ENCODE measurements around the gene RFTN1.

Gene RFTN1

DNA sequence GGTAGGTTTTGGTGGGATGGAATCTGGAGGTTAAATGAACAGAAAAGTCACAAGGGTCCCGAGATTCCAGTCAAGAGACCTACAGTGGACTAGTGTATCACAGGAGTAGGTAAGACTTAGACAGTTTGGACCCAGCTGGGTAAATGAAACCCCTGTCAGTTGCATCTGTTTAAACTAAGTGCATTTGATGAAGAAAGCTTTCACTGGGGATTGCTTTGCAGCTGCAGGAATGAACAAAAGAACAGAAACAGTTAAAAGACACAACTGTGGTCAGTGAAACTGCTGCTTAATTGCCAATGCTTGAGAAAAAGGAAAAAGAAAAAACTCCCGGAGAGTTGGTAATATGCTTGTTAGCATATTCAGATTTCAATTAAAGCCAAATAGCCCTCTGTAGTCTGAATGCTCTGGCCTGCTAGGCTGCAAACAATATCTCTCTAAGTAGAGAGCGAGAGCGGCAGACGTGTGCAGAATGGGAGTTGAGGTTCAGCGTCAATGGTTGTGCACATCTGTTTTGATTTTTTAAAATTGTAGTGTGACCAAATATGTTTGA is 211.3 kb downstream of the RFTN1 start:
- DNase-seq (ENCODE audit: low read depth), result no peak

DNA sequence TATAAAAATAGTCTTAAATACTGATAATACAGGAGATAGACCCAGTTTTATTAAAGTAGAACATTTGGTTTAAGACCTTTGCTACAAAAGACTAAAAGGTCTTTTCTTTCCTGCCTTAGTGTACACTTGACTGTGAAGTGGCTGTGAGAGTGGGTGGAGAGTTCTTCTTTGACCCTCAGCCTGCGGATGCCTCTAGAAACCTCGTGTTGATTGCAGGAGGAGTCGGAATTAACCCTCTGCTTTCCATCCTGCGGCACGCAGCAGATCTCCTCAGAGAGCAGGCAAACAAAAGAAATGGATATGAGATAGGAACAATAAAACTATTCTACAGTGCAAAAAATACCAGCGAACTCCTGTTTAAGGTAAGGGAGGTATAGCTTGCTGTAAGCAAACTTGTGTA is 212.0 kb downstream of the RFTN1 start:
- DNase-seq (ENCODE audit: low read depth), result no peak

DNA sequence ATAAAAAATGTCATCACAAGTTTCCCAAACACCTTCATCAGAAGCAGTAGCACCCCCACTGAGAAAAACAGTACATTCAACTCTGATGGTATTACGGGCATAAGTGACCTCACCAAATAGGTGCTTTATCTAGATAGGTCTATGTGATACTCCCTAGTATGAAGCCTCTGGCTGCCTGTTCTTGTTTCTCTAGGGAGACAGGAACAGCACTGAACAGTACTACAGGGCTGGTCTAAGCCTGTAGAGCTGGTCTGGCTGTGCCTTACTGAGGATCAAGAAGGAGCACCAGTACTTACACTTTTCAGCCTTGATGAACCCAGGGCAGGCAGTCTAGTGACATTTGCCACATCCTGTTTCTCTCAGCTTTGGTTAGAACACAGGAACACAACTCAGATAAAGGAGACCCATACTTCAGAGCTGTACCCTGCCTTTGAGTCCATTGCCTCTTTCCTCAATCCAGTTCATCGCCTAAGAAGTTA is 212.6 kb downstream of the RFTN1 start:
- no peak for DNase-seq (ENCODE audit: low read depth)

DNA sequence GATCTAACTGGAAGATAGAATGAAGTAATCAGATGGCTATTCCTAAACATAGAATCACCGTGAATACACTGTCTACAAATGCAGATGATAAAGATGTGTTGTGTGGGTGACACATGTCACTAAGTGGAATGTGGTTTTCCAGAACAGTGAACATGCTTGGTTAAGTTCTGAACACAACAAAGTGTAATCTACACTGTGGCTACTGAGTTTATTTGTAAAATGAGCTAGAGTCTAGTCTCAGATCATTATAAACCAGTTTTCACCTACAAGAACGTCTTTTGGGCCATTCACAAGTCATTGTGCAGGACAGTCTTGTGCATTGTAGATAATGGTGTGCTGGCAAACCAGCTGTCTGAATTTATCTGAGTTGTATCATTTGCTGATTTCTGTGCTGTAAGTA is 213.2 kb downstream of the RFTN1 start:
- DNase-seq (ENCODE audit: low read depth), result no peak

DNA sequence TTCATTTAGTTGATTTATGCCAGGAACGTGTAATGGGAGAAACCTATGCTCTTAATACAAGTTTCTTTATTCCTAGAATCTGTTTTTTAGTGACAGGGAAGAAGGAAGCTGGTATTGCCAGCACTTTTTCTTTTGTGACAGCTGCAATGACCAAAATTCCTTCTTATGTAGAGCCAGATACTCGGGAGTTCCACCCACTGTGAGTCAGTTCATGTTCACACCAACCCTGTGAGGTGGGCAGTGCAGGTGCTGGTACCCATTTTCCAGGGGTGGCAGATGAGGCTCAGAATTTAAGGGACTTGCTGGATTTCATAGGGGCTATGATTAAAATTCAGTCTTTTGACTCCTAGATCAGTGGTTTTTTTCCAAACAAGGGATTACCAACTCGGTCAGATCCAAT is 213.8 kb downstream of the RFTN1 start:
- no peak for DNase-seq (ENCODE audit: low read depth)

DNA sequence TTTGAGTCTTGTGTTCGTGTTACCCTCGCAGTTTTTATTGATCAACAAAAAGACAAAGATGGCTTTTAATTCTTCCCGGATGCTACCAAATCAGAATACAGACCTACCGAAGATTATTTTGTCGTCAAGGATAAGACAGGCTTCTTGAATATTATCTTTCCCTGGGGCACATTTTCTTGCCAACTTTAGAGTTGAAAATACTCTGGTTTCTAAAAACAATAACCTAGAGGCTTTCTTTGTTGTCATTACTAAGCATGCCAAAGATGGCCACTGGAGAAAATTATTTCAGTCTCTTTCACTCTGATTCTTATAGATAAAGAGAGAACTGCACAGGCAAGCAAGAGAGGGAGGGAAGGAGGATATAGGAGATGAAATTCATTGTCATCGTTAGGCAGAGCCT is 214.6 kb downstream of the RFTN1 start:
- no peak for DNase-seq (ENCODE audit: low read depth)

DNA sequence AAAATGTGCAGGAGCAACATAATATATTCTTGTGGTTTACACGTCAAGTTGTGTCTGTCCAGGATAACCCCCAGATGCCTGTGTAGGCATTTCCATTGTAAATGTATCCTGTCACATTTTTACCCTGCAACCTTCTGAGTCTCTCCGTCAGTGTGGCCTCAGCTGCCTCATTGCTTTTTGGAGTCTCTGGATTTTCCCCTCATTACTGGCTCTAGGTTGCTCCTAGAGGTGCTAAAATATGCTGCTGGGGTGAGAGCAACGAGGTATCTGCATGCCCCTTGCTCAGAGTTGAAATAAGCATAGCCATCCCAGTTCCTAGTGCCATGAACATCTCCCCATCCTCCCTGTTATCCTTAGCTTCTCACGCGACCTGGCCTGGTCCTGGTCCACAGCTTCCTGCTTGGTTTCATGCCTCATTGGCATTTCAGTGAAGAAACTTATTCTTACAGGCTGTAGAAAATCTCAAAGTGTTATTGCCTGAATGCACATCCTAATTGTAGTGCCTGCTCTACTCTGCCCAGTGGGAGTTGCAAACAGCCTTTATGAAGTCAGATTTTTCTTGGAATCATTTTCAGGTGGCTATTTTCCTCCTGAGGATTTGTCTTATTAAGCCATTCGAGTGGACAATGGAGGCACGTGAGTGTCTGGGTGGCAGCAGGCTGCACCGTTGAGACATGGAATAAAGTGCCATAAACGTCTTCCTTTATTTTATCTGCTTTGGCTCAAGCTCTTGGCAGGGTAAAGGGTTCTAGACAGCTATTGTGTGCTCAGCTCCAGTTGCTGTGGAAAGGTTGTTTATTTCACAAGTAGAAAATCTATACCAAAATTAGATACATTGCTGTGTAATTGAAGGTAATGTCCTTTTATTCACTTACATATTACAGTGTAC is 215.3 kb downstream of the RFTN1 start:
- no peak for DNase-seq (ENCODE audit: low read depth)

DNA sequence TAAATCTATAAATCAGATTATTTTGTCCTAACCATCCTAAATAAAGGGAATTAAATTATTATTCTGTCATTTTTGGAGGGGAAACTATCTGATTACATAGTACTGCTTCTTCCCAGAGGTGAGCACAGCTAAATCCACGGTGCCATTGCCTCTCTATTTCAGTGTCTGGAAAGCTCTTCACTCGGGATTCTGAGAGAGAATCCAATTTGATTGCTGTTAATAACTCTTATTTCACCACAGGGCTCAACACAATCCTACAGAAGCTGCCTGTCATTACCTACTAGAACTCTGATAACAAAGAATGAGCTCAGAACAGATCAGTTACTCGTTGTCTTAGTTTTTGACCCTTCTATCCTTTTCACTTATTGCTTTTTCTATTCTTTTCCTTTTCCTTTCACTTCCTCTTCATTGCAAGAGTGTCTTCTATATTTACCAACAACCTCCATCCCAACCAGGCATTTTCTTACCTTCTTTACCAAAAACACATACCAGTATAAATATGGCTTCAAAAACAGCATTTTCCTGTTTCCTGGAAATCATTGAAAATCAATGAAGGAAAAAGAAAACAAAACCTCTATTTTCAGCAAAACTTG is 218.1 kb downstream of the RFTN1 start:
- DNase-seq (ENCODE audit: low read depth), result no peak

DNA sequence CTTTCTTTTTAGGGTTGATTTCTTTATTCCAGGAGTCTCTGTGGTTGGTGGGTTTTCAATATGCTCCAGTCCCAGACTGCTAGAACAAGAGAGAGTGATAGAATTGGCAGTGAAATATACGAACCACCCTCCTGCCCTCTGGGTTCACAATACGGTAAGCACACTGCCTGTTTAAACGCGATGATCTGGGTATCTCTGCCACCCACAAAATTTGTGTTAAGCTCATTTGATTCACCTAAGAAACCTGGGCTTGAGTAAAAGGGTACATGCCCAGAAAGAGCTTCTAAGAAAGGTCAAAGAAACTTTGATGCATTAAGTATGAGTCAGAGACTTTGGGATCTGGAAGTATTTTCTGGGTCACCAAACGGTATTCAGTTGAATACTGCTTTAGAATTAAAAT is 218.7 kb downstream of the RFTN1 start:
- DNase-seq (ENCODE audit: low read depth), result no peak

DNA sequence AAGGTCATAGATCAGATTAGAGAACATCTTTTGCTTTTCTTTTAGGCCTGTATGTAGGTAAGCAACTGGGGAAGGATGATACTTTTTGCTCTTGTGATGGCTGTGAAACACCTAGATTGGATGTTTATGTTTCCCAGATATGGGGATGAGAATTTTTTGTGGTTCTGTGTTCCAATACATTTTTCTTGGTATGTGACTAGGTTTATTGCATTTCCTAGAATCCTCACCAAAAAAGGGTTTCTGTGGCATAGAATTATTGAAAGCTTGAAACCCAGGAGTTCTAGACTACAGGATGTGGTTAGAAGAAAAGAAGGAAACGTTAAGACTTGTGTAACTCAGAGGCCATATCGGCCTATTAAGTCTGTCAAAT is 222.7 kb downstream of the RFTN1 start:
- DNase-seq (ENCODE audit: low read depth), result no peak

DNA sequence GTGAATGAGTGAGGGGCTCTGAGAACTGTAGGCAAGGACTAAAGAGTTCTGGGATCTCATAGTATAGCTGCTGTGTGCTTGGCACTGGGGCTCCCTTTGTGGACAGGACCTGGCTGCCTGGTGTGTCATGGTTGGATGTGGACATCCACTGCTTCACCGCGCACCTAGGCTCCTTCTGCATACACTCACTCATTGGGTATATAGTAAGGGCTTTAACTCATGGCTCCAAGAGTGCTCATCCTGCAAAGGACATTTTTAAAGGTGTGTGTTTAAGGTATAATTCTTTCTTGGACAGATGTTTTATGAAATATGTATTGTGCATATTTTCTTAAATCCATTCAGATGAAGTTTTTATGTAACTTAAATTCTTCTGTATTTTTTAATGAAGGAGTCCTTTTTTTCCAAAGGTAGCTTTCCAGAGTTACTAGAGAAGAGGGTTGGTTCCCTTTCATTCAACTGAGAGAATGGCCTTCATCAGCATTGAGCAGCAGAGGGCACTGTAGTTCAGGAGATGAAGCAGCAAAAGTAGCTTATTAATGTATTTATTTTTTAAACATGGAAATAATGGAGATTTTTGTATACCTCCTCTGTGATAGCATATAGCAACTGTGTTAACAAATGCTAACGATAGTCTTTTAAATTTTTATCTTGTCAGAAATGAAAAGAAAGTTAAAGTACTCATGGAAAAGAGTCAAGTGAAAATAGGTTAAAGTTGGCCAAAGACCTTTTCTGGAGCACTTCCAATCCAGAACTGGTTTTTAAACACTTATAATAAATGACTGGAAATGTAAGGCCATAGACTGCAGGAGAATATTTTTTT is 223.3 kb downstream of the RFTN1 start:
- peak; percentile 31 for DNase-seq (ENCODE audit: low read depth)

DNA sequence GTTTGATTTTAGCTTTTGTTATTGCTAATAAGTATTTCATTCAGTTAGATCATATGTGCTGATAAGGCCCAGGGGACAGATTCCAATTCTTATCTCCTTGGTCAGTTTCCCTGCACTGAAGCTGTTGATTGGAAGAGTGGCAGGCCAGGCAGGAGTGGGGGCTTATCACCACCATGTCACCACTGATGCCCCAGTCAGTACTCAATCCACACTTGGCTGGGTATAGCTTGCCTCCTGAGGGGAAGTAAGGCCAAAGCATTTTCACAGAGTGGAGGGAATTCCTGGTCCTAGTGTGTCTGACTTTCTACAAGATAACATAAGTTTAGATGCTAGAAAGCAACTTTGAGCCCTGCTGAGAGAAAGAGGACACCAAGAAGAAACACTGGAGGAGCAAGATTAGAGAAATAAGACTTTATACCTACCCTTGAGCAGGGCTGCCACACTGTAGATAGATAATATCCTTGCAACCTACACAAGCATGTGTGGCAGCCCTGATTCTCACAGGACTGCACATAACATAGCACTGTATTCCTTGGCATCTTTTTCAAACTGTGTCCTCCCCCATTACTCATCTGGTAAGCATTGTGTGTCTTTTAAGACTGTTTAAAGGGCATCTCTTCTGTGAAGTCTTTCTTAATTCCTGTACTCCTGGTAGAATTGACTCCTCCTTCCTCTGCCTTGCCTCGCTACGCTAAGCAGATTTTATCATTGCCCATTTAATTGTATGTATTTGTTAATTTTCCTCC is 224.2 kb downstream of the RFTN1 start:
- DNase-seq (ENCODE audit: low read depth), result no peak

DNA sequence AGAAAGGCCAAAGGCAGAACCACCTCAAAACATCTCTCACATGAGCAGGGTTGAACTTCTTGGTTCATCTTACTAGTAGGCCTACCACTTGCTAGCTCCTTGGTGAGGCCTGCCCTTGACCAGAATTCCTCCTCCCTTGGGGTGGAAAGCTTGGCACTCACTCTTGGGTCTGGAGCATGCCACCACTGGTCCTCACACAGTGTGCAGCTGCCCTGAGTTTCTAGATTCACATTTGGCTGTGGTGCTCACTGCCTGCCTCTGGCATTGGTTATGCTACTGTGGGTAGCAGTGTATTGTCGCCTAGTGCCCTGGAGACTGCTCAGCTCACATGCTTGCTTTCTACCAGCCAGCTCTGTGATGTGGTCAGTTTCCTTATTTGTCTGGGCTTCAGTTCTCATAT is 224.8 kb downstream of the RFTN1 start:
- no peak for DNase-seq (ENCODE audit: low read depth)

DNA sequence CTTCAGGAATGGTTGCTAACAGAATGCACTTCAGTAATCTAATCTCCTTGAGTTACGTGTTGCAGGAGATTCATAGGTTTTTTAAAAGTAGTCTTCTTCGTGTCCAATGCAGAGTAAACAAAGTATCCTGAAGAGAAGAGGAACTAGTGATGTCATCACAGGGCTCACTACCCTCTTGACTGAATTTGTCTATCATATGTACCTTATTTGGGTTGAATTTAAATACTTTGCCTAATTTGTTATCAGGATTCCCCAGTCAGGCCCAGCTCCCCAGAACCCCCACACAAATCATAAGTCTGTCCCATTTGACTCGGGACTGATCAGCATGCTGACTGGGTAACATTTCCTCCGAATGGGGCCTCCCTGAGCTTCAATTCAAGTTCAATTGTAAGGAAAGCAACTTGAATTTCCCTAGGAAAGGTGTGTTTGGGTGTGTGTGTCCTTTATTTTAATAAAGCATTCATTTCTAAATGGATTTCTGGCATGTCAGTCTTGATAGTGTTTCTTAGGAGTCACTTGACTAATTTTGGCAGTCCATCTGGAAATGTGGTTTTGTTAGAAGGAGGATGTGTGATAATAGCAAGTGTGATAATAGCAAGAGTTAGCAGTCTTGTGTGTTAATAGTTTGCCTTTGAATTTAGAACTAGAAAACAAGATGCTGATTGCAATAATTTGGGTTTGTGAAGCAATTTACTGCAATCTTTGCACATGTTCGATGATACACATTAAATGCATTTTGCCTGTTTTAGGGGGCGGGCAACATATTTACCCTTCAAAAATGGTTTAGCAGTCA is 226.6 kb downstream of the RFTN1 start:
- no peak for DNase-seq (ENCODE audit: low read depth)

DNA sequence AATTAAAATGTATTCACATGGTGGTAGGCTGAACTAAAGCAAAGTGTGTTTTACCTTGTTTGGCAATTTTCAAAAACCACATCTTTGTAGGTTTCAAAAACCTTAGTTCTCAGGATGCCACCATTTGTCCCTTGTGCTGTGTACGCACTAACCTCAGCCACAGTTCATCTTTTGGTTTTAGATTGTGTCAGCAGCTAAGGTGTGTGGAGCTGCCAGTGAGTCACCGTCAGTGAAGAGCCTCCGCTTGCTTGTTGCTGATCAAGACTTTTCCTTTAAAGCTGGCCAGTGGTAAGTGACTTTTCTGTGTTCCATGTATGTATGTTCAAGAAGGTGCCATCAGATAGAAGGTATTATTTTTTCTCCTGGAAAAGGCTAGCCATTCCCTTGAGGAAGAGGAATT is 227.3 kb downstream of the RFTN1 start:
- no peak for DNase-seq (ENCODE audit: low read depth)

DNA sequence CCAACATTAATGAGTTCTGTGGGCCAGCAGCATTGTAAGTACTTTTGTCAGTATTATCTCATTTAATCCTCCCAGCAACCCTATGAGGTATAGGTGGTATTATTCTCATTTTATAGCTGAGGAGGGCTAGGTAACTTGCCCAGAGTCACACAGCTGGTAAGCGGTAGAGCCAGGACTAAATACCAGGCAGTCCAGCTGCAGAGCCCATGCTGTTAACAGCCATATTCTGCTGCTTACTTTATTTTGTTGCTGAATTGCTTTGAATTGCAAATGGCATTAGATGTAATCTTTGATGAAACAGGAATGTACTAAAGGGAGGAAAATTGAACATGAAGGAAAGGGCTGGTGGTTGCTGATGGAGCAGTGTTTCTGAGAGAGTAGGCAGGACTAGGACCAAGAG is 228.9 kb downstream of the RFTN1 start:
- no peak for DNase-seq (ENCODE audit: low read depth)

DNA sequence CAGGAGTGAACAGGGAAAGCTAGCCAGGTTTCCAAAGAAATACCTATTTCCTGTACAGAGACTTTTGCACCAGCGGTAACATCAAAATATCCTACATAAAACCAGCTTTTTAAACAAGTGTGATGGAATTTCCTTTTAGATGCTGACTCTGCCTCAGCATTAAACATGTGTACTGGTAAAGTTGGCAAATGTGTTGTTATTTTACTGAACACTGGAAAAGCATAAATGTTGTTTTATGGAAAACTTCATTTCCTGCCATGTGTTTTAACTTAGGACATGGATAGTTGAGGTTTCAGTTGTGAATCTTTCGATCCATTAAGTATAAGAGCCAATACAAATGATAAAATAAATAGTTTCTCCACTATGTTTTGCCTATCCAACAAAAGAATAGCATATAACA is 232.8 kb downstream of the RFTN1 start:
- no peak for DNase-seq (ENCODE audit: low read depth)

DNA sequence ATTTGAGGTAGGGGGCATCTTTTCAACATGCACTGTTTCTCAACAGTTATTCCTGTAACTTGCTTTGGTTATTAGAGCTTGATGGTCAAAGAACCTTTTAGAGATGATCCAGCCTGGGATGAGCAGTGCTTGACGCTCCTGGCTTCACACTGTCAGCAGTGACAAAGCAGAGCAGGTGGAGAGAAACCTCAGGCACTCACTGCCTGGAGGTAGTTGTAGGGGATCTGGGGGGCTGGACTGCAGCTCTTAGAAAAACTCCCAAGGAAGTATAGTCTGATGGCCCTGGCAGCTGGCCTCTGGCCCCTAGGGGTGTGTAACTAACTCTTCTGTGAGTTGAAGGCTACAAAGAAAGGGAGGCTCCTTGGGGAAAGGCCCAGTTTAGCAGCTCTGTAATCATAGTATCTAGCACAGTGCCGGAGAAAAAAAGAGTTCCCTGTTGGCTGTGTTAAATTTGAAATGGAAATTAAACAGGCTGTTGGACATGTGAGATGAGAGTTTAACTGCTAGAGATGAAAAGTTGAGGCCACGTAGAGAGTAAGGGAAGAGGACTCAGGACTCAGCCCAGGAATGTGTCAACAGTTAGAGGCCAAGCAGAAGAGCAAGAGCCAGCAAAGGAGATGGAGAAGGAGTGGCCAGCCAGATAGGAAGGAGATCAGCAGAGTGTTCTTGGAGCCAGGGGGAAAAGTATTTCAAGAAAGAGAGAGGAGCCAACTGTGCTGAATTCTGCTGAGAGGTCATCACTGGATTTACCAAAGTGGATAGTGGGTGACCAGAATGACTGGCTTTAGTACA is 234.3 kb downstream of the RFTN1 start:
- DNase-seq (ENCODE audit: low read depth), result no peak

DNA sequence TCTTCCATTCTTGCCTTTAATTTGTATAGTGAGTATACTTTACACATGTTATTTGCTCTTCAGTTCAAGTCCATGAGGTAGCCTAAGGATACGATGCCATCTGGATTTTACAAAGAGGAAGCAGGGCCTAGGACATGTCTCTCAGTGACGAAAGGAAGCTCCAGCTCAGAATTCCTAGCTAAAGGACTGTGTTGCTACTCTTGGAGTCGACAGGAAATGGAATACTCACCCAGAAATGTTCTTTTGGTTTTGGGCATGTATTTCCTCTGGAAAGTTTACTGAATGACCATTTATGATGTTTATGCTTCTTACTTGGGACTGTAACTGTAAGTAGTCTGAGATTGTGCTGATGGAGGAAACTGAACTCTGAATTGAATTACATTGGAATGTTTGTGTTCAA is 236.0 kb downstream of the RFTN1 start:
- no peak for DNase-seq (ENCODE audit: low read depth)

DNA sequence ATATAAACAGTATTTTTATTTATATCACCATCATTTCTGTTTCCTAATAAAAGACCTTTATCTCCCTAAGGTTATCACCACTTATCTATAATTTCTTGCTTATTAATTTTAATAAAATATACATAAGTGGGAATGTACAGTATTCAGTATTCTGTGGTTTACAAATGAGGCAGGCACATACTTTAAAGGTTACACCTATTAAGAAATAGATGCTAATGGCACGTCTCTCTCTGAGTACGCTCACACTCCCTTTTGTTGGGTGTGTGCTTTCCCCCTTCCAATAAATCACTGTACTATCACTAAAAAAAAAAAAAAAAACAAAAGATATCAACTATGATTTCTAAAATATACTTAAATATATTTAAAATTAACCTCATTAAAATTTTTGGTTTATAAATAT is 239.6 kb downstream of the RFTN1 start:
- no peak for DNase-seq (ENCODE audit: low read depth)

Measured in stimulated activated CD8-positive, alpha-beta memory T cell treated with anti-CD3 and anti-CD28 coated beads, Interleukin-4, amount 100 ng/mL, for 24 hours (primary cell).